Left lung (tissue), 10 donors: Measurements from ENCODE around the gene SRPX2. TPM values are rescaled to one million over a fixed set of nuclear protein-coding genes. Genes with fewer than 3 reads are reported as not detected.

Source experiments
- ATAC-seq: fragments of 200-7000 bp; cut with Tn5 transposase; one replicate; pipeline ENCODE4 v1.9.1; 2020; ENCODE audit warnings: moderate library complexity
- DNase-seq, 4 donors: peaks; one replicate each; pipeline ENCODE4 v3.0.0-alpha.2; 2013 to 2020
- H3K27ac ChIP-seq, 2 donors: fragments of 200-600 bp; sonication (generic) in 1 of 2; one replicate each; pipeline versions ENCODE4 v1.5.0 to v1.8.0; 2020 to 2021
- H3K27me3 ChIP-seq, 2 donors: fragments of 200-600 bp; sonication (generic) in 1 of 2; one replicate each; pipeline versions ENCODE4 v1.5.0 to v1.8.0; 2020 to 2021
- H3K36me3 ChIP-seq, 2 donors: fragments of 200-600 bp; sonication (generic) in 1 of 2; one replicate each; pipeline versions ENCODE4 v1.5.0 to v1.8.0; 2020 to 2021
- H3K4me1 ChIP-seq, 2 donors: fragments of 200-600 bp; one replicate each; pipeline ENCODE4 v1.8.0; 2021
- H3K4me3 ChIP-seq, 2 donors: fragments of 200-600 bp; sonication (generic) in 1 of 2; one replicate each; pipeline versions ENCODE4 v1.5.0 to v1.8.0; 2020 to 2021; ENCODE audit warnings: mild to moderate bottlenecking in 1 of 2
- H3K9me3 ChIP-seq, 2 donors: fragments of 200-600 bp; sonication (generic) in 1 of 2; one replicate each; pipeline versions ENCODE4 v1.5.0 to v1.8.0; 2020 to 2021
- intact Hi-C, 2 donors: fragments of 100-400 bp; cut with DNase I; formaldehyde crosslinking; loops; one replicate each; pipeline versions ENCODE4 v1.11.2 to v1.14.2; 2022
- polyA plus RNA-seq, 6 donors: library from polyadenylated mRNA; unstranded; fragments of 120-200 nt; gene quantifications; one replicate each; pipeline ENCODE4 v1.2.1, GENCODE V29; 2013; ENCODE audit not compliant: insufficient read length in 6 of 6
- total RNA-seq, 2 donors: library from RNA; stranded (reverse); fragmentation: NEBNext Ultra II Directional; extraction: Animal tissue kit (Norgen Biotek cat#: 25700); gene quantifications; one replicate each; pipeline ENCODE4 v1.2.1, GENCODE V29; 2021
- TF ChIP-seq, protein P1 (sequence below), 2 donors: fragments of 200-600 bp; sonication (generic) in 1 of 2; IDR thresholded peaks; one replicate each; pipeline versions ENCODE4 v1.5.0 to v1.8.0; 2021; ENCODE audit warnings: antibody characterized with exemption in 2 of 2
- donor health status: DM: no; HTN: yes; CAD: no.
- donor health status: DM: no; HTN: no; CAD: no.

The SRPX2 gene
- total and polyA plus RNA-seq, 8 donors: 25.1 to 39.0 (median 34.1) TPM

DNA sequence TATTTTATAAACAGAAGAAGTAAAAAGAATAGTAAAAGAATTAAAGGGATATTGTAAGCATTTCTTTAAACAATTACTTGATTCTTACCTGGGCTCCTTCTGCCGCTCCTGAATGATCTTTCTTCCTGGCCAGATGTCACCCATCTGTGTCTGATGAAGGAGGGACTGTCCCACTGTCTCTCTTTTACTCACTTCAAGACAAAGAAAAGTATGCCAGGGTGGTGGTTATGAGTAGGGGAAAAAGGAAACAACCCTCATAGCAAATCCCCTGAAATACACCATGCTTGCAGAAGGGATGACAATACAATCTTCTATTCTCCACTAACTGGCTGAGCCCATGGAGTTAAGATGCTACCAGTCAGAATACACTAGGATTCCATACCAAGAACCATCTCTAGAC lies 56.8 kb downstream of the SRPX2 start:
- TF ChIP-seq, protein P1, sequence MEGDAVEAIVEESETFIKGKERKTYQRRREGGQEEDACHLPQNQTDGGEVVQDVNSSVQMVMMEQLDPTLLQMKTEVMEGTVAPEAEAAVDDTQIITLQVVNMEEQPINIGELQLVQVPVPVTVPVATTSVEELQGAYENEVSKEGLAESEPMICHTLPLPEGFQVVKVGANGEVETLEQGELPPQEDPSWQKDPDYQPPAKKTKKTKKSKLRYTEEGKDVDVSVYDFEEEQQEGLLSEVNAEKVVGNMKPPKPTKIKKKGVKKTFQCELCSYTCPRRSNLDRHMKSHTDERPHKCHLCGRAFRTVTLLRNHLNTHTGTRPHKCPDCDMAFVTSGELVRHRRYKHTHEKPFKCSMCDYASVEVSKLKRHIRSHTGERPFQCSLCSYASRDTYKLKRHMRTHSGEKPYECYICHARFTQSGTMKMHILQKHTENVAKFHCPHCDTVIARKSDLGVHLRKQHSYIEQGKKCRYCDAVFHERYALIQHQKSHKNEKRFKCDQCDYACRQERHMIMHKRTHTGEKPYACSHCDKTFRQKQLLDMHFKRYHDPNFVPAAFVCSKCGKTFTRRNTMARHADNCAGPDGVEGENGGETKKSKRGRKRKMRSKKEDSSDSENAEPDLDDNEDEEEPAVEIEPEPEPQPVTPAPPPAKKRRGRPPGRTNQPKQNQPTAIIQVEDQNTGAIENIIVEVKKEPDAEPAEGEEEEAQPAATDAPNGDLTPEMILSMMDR (IDR thresholded peaks at IDR 0.05): no peak
- DNase-seq (no peak), ATAC-seq (no peak)
- H3K4me1 ChIP-seq: no peaks in the 10 kb centered on the region
- no peak overlapping the region for H3K4me3 ChIP-seq
- H3K36me3 ChIP-seq: no peaks in the 10 kb centered on the region
- H3K27me3 ChIP-seq: peaks cover 0 to 3% of the 10 kb centered on the region in 2 donors
- no peak overlapping the region for H3K27ac ChIP-seq
- intact Hi-C loops: no loop called here
- no peaks in the 10 kb centered on the region for H3K9me3 ChIP-seq

GRCh38 chrX:100704581-100705203 lies 60.7 kb downstream of the SRPX2 start:
- H3K36me3 ChIP-seq: no peaks in the 10 kb centered on the region
- DNase-seq (no peak), ATAC-seq (no peak)
- H3K27me3 ChIP-seq: peaks cover 0 to 9% of the 10 kb centered on the region in 2 donors
- intact Hi-C loops: no loop called here
- TF ChIP-seq, protein P1 (IDR thresholded peaks at IDR 0.05): no peak
- H3K4me1 ChIP-seq: no peaks in the 10 kb centered on the region
- no peak overlapping the region for H3K4me3 ChIP-seq
- H3K27ac ChIP-seq: no peak overlapping the region
- no peaks in the 10 kb centered on the region for H3K9me3 ChIP-seq

GRCh38 chrX:100710816-100711215 lies 66.8 kb downstream of the SRPX2 start:
- intact Hi-C loops: no loop called here
- H3K27ac ChIP-seq: no peak overlapping the region

GRCh38 chrX:100717363-100717762 lies 73.4 kb downstream of the SRPX2 start:
- Histone ChIP-seq H3K27me3 (peaks cover 0 to 4% of the 10 kb centered on the region in 2 donors), H3K27ac (no peak overlapping the region), H3K4me1 (no peaks in the 10 kb centered on the region), H3K9me3 (no peaks in the 10 kb centered on the region), H3K4me3 (no peak overlapping the region), H3K36me3 (no peaks in the 10 kb centered on the region)
- TF ChIP-seq, protein P1 (IDR thresholded peaks at IDR 0.05): no peak
- no peak for DNase-seq
- intact Hi-C loops: no loop called here
- no peak for ATAC-seq

More at GRCh38 chrX:100710816-100711215, 66.8 kb downstream of the SRPX2 start:
- DNase-seq (no peak), ATAC-seq (no peak)
- H3K27me3 ChIP-seq: peaks cover 0 to 6% of the 10 kb centered on the region in 2 donors
- no peaks in the 10 kb centered on the region for H3K4me1 ChIP-seq
- TF ChIP-seq, protein P1 (IDR thresholded peaks at IDR 0.05): no peak
- H3K36me3 ChIP-seq: no peaks in the 10 kb centered on the region
- no peak overlapping the region for H3K4me3 ChIP-seq
- H3K9me3 ChIP-seq: no peaks in the 10 kb centered on the region

DNA sequence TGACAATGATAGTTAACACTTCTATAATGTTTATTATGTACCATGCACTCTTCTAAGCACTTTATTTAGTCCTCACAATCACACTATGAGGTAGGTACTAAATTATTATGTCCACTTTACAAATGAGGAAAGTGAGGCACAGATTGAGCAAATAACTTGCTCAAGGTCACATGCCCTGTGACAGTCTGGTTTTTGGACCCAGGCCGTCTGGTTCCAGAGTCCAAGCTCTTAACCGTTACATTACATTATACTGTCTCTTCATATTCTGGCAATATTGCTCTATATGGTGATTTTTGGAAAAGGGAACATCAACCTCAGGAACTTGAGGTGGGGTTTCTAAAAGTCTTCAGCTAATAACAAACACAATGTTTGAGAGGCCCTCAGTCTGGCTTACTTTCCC lies 75.1 kb downstream of the SRPX2 start:
- TF ChIP-seq, protein P1 (IDR thresholded peaks at IDR 0.05): no peak
- H3K4me1 ChIP-seq: no peaks in the 10 kb centered on the region
- H3K4me3 ChIP-seq: no peak overlapping the region
- no peaks in the 10 kb centered on the region for H3K9me3 ChIP-seq
- intact Hi-C loops: no loop called here
- H3K36me3 ChIP-seq: no peaks in the 10 kb centered on the region
- H3K27me3 ChIP-seq: peaks cover 0 to 4% of the 10 kb centered on the region in 2 donors
- DNase-seq (no peak), ATAC-seq (no peak)
- no peak overlapping the region for H3K27ac ChIP-seq
